Adrenal gland (tissue), 5 donors: ENCODE measurements around the gene SLC13A3.

ENCODE experiments used
- POLR2A ChIP-seq, 2 donors: fragments of 450-650 bp; IDR thresholded peaks; one replicate each; pipeline ENCODE4 v1.6.1; 2017; ENCODE audit warnings: antibody characterized with exemption in 2 of 2, mild to moderate bottlenecking in 2 of 2, moderate library complexity in 1 of 2
- TF ChIP-seq, protein P1 (sequence below), 6 experiments: fragments of 450-650 bp in 4 of 6; fragments of 200-600 bp in 2 of 6; sonication (generic) in 1 of 6; IDR thresholded peaks; 1 replicate in 5 of 6; 2 replicates in 1 of 6; pipeline versions ENCODE4 v1.5.1 to v1.8.0; 2016 to 2021; ENCODE audit warnings: antibody characterized with exemption in 6 of 6, mild to moderate bottlenecking in 2 of 6, moderate library complexity in 1 of 6
- donor health status: DM: no; HTN: no; CAD: no.

DNA sequence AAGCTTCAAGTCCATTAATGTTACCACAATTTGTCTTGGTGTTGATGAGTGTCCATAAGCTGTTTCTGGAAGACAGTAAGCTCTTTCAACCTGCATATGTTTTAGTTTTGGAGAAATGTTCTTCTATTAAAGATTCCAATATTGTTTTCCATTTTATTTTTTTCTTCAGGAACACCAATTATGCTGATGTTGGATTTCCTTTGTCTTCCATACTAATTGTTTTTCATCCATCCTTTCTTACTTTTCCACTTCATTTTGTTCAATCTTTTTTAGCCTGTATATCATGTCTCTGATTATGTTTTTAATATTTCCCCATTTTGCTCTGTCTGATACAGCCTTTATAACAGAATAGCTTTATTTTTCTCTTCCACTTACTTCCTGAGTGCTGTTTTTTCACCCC, 21.9 kb downstream of the SLC13A3 start:
- TF ChIP-seq, protein P1, sequence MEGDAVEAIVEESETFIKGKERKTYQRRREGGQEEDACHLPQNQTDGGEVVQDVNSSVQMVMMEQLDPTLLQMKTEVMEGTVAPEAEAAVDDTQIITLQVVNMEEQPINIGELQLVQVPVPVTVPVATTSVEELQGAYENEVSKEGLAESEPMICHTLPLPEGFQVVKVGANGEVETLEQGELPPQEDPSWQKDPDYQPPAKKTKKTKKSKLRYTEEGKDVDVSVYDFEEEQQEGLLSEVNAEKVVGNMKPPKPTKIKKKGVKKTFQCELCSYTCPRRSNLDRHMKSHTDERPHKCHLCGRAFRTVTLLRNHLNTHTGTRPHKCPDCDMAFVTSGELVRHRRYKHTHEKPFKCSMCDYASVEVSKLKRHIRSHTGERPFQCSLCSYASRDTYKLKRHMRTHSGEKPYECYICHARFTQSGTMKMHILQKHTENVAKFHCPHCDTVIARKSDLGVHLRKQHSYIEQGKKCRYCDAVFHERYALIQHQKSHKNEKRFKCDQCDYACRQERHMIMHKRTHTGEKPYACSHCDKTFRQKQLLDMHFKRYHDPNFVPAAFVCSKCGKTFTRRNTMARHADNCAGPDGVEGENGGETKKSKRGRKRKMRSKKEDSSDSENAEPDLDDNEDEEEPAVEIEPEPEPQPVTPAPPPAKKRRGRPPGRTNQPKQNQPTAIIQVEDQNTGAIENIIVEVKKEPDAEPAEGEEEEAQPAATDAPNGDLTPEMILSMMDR (IDR thresholded peaks at IDR 0.05) = no peak
- TF ChIP-seq POLR2A (IDR thresholded peaks at IDR 0.05) = no peak
